Nucleus accumbens (tissue), 56 donors: ENCODE measurements around the gene PDE4B.
A peak's percentile ranks its signal among the peaks of the same experiment; 100 is the strongest.
"Not testable (repeated sequence)": the region's sequence is repeated elsewhere in the genome, so short reads cannot be mapped to it uniquely, and the experiment has no call there.

Experiments used
- DNase-seq, 56 donors: peaks; one replicate each; lab custom pipeline; 2025; lab: John Stamatoyannopoulos, UW

PDE4B gene

GRCh38 chr1:65813956-65814355 is 21.3 kb downstream of the PDE4B start:
- DNase-seq, result peak in 5 of 56 donors; percentile 19 to 39 (median 21)

- no peak for DNase-seq
These were observed 22.1 kb downstream of the PDE4B start for GRCh38 chr1:65814752-65815151.

- no peak for DNase-seq
These were observed 25.2 kb downstream of the PDE4B start for GRCh38 chr1:65817891-65818290.

- no peak for DNase-seq
These were observed 26.3 kb downstream of the PDE4B start for GRCh38 chr1:65818966-65819365.

- no peak for DNase-seq
These were observed 28.3 kb downstream of the PDE4B start for GRCh38 chr1:65820983-65821382.

- no peak for DNase-seq
These were observed 28.7 kb downstream of the PDE4B start for GRCh38 chr1:65821386-65821785.

GRCh38 chr1:65824103-65824502 is 31.4 kb downstream of the PDE4B start:
- DNase-seq, result no peak

- DNase-seq, result no peak
These were observed 33.0 kb downstream of the PDE4B start for GRCh38 chr1:65825741-65826140.

GRCh38 chr1:65826782-65827181 is 34.1 kb downstream of the PDE4B start:
- no peak for DNase-seq

GRCh38 chr1:65827346-65827745 is 34.7 kb downstream of the PDE4B start:
- no peak for DNase-seq

- DNase-seq, result no peak
These were observed 37.6 kb downstream of the PDE4B start for GRCh38 chr1:65830306-65830705.

GRCh38 chr1:65832296-65832695 is 39.6 kb downstream of the PDE4B start:
- DNase-seq, result no peak

GRCh38 chr1:65836686-65837085 is 44.0 kb downstream of the PDE4B start:
- no peak for DNase-seq

- DNase-seq, result no peak
These were observed 48.0 kb downstream of the PDE4B start for GRCh38 chr1:65840683-65841082.

- no peak for DNase-seq
These were observed 51.6 kb downstream of the PDE4B start for GRCh38 chr1:65844296-65844695.

- no peak for DNase-seq
These were observed 52.3 kb downstream of the PDE4B start for GRCh38 chr1:65844821-65845534.

- DNase-seq, result no peak
These were observed 52.9 kb downstream of the PDE4B start for GRCh38 chr1:65845535-65846060.

GRCh38 chr1:65846866-65847265 is 54.2 kb downstream of the PDE4B start:
- no peak for DNase-seq

- no peak for DNase-seq
These were observed 57.6 kb downstream of the PDE4B start for GRCh38 chr1:65850281-65850680.

- DNase-seq, result not testable (repeated sequence)
These were observed 63.9 kb downstream of the PDE4B start for GRCh38 chr1:65856591-65856990.

- DNase-seq, result no peak
These were observed 73.7 kb downstream of the PDE4B start for GRCh38 chr1:65866439-65866838.

GRCh38 chr1:65872301-65872700 is 79.6 kb downstream of the PDE4B start:
- no peak for DNase-seq

- not testable (repeated sequence) for DNase-seq
These were observed 85.6 kb downstream of the PDE4B start for GRCh38 chr1:65878342-65878741.
